WTC11 (cell line): ENCODE results near the gene ZSWIM6. TPM values are rescaled to one million over a fixed set of nuclear protein-coding genes. Genes with fewer than 3 reads are reported as not detected.

ENCODE experiments used
- ATAC-seq: fragments of 200-7000 bp; cut with Tn5 transposase; 2 replicates; pipeline ENCODE4 v1.10.0; 2021; ENCODE audit warnings: mild to moderate bottlenecking, moderate library complexity
- CTCF ChIA-PET: fragments of 300-600 bp; sonication (Branson Sonifier 250); formaldehyde crosslinking; loops from one replicate; lab custom pipeline; 2021; ENCODE audit warnings: antibody characterized with exemption; lab: Charles Lee
- POLR2A ChIA-PET: fragments of 350-600 bp; sonication (Branson Sonifier 250); formaldehyde crosslinking; loops from one replicate; lab custom pipeline; 2021; ENCODE audit warnings: antibody characterized with exemption; lab: Charles Lee
- DNase-seq: peaks from one replicate; pipeline ENCODE4 v3.0.0; 2021; ENCODE audit warnings: low spot score
- H3K27ac Mint-ChIP-seq: 2 replicates; pipeline ENCODE4 v1.8.0; 2021; ENCODE audit warnings: mixed read lengths
- H3K27me3 Mint-ChIP-seq: 2 replicates; pipeline ENCODE4 v1.8.0; 2021; ENCODE audit warnings: low read depth, mild to moderate bottlenecking, moderate library complexity, mixed read lengths
- H3K36me3 Mint-ChIP-seq: 2 replicates; pipeline ENCODE4 v1.8.0; 2021; ENCODE audit warnings: mixed read lengths
- H3K4me1 Mint-ChIP-seq: 2 replicates; pipeline ENCODE4 v1.8.0; 2022; ENCODE audit warnings: mixed read lengths
- H3K4me3 Mint-ChIP-seq: 2 replicates; pipeline ENCODE4 v1.8.0; 2021; ENCODE audit warnings: mild to moderate bottlenecking, moderate library complexity, mixed read lengths
- H3K9me3 Mint-ChIP-seq: 2 replicates; pipeline ENCODE4 v1.8.0; 2021; ENCODE audit warnings: mixed read lengths
- ARID4B ChIP-seq: sonication (generic); formaldehyde crosslinking; IDR thresholded peaks from 2 replicates; pipeline ENCODE4 v1.8.0; 2023; ENCODE audit warnings: missing genetic modification reagents, mild to moderate bottlenecking, borderline replicate concordance
- FOXP1 ChIP-seq: sonication (generic); formaldehyde crosslinking; IDR thresholded peaks from 2 replicates; pipeline ENCODE4 v1.8.0; 2022; ENCODE audit warnings: missing genetic modification reagents, mild to moderate bottlenecking, moderate library complexity, borderline replicate concordance
- GTF2I ChIP-seq: fragments of 250-450 bp; sonication (Bioruptor Pico); conservative IDR thresholded peaks from 2 replicates; pipeline ENCODE4 v1.4.0; 2021; ENCODE audit warnings: mild to moderate bottlenecking
- HMGA2 ChIP-seq: fragments of 250-450 bp; sonication (Bioruptor Pico); IDR thresholded peaks from 2 replicates; pipeline ENCODE4 v1.4.0; 2021; ENCODE audit warnings: mild to moderate bottlenecking, moderate library complexity
- JUN ChIP-seq: sonication (generic); formaldehyde crosslinking; IDR thresholded peaks from 2 replicates; pipeline ENCODE4 v1.8.0; 2023; ENCODE audit warnings: mild to moderate bottlenecking, missing genetic modification reagents
- NFATC4 ChIP-seq: fragments of 250-450 bp; sonication (Bioruptor Pico); IDR thresholded peaks from 2 replicates; pipeline ENCODE4 v1.9.0; 2021; ENCODE audit warnings: mild to moderate bottlenecking
- NR2C2 ChIP-seq: sonication (generic); formaldehyde crosslinking; IDR thresholded peaks from 2 replicates; pipeline ENCODE4 v1.8.0; 2022; ENCODE audit warnings: mild to moderate bottlenecking, missing genetic modification reagents
- PRDM15 ChIP-seq: sonication (generic); formaldehyde crosslinking; IDR thresholded peaks from 2 replicates; pipeline ENCODE4 v1.8.0; 2022; ENCODE audit warnings: missing genetic modification reagents
- SMAD3 ChIP-seq: sonication (generic); formaldehyde crosslinking; IDR thresholded peaks from 2 replicates; pipeline ENCODE4 v1.8.0; 2022; ENCODE audit warnings: missing genetic modification reagents, mild to moderate bottlenecking, borderline replicate concordance
- SOX15 ChIP-seq: fragments of 250-450 bp; sonication (Bioruptor Pico); IDR thresholded peaks from 2 replicates; pipeline ENCODE4 v1.9.0; 2021; ENCODE audit warnings: mild to moderate bottlenecking
- TEAD1 ChIP-seq: sonication (generic); formaldehyde crosslinking; IDR thresholded peaks from 2 replicates; pipeline ENCODE4 v1.8.0; 2022; ENCODE audit warnings: mild to moderate bottlenecking, missing genetic modification reagents
- TP53 ChIP-seq: sonication (generic); formaldehyde crosslinking; IDR thresholded peaks from 2 replicates; pipeline ENCODE4 v1.8.1; 2023; ENCODE audit warnings: mild to moderate bottlenecking, missing genetic modification reagents
- ZNF317 ChIP-seq: sonication (generic); formaldehyde crosslinking; IDR thresholded peaks from 2 replicates; pipeline ENCODE4 v1.8.1; 2023; ENCODE audit warnings: low read depth, mild to moderate bottlenecking, moderate library complexity, missing genetic modification reagents, borderline replicate concordance
- ZNF416 ChIP-seq: fragments of 250-450 bp; sonication (Bioruptor Pico); IDR thresholded peaks from 2 replicates; pipeline ENCODE4 v1.9.0; 2021; ENCODE audit warnings: mild to moderate bottlenecking, inconsistent platforms
- total RNA-seq: library from RNA; stranded (reverse); gene quantifications from 3 replicates; pipeline ENCODE4 v1.2.3, GENCODE V29; 2021
- TF ChIP-seq, protein P1 (sequence below): fragments of 250-450 bp; sonication (Bioruptor Pico); IDR thresholded peaks from 2 replicates; pipeline ENCODE4 v1.9.0; 2021; ENCODE audit warnings: mild to moderate bottlenecking, borderline replicate concordance
- TF ChIP-seq, protein P2 (sequence below): sonication (generic); formaldehyde crosslinking; IDR thresholded peaks from 2 replicates; pipeline ENCODE4 v1.8.0; 2023; ENCODE audit warnings: mild to moderate bottlenecking, missing genetic modification reagents
- TF ChIP-seq, protein P3 (sequence below): fragments of 250-450 bp; sonication (Bioruptor Pico); IDR thresholded peaks from 2 replicates; pipeline ENCODE4 v2.1.2; 2022; ENCODE audit warnings: mild to moderate bottlenecking, moderate library complexity

The ZSWIM6 gene
- total RNA-seq, 1 experiment from 2014 or later = 12.5 TPM

- TF ChIP-seq ARID4B (CRISPR knock-in tag) (no peak), NFATC4 (CRISPR knock-in tag) (no peak), JUN (CRISPR knock-in tag) (no peak), ZNF416 (CRISPR knock-in tag) (no peak), HMGA2 (CRISPR knock-in tag) (no peak), FOXP1 (no peak), ZNF317 (CRISPR knock-in tag) (no peak), SOX15 (CRISPR knock-in tag) (no peak)
- TF ChIP-seq, protein P1, sequence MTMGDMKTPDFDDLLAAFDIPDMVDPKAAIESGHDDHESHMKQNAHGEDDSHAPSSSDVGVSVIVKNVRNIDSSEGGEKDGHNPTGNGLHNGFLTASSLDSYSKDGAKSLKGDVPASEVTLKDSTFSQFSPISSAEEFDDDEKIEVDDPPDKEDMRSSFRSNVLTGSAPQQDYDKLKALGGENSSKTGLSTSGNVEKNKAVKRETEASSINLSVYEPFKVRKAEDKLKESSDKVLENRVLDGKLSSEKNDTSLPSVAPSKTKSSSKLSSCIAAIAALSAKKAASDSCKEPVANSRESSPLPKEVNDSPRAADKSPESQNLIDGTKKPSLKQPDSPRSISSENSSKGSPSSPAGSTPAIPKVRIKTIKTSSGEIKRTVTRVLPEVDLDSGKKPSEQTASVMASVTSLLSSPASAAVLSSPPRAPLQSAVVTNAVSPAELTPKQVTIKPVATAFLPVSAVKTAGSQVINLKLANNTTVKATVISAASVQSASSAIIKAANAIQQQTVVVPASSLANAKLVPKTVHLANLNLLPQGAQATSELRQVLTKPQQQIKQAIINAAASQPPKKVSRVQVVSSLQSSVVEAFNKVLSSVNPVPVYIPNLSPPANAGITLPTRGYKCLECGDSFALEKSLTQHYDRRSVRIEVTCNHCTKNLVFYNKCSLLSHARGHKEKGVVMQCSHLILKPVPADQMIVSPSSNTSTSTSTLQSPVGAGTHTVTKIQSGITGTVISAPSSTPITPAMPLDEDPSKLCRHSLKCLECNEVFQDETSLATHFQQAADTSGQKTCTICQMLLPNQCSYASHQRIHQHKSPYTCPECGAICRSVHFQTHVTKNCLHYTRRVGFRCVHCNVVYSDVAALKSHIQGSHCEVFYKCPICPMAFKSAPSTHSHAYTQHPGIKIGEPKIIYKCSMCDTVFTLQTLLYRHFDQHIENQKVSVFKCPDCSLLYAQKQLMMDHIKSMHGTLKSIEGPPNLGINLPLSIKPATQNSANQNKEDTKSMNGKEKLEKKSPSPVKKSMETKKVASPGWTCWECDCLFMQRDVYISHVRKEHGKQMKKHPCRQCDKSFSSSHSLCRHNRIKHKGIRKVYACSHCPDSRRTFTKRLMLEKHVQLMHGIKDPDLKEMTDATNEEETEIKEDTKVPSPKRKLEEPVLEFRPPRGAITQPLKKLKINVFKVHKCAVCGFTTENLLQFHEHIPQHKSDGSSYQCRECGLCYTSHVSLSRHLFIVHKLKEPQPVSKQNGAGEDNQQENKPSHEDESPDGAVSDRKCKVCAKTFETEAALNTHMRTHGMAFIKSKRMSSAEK (CRISPR knock-in tag) = no peak
- TF ChIP-seq, protein P2, sequence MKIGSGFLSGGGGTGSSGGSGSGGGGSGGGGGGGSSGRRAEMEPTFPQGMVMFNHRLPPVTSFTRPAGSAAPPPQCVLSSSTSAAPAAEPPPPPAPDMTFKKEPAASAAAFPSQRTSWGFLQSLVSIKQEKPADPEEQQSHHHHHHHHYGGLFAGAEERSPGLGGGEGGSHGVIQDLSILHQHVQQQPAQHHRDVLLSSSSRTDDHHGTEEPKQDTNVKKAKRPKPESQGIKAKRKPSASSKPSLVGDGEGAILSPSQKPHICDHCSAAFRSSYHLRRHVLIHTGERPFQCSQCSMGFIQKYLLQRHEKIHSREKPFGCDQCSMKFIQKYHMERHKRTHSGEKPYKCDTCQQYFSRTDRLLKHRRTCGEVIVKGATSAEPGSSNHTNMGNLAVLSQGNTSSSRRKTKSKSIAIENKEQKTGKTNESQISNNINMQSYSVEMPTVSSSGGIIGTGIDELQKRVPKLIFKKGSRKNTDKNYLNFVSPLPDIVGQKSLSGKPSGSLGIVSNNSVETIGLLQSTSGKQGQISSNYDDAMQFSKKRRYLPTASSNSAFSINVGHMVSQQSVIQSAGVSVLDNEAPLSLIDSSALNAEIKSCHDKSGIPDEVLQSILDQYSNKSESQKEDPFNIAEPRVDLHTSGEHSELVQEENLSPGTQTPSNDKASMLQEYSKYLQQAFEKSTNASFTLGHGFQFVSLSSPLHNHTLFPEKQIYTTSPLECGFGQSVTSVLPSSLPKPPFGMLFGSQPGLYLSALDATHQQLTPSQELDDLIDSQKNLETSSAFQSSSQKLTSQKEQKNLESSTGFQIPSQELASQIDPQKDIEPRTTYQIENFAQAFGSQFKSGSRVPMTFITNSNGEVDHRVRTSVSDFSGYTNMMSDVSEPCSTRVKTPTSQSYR = no peak
- TF ChIP-seq, protein P3, sequence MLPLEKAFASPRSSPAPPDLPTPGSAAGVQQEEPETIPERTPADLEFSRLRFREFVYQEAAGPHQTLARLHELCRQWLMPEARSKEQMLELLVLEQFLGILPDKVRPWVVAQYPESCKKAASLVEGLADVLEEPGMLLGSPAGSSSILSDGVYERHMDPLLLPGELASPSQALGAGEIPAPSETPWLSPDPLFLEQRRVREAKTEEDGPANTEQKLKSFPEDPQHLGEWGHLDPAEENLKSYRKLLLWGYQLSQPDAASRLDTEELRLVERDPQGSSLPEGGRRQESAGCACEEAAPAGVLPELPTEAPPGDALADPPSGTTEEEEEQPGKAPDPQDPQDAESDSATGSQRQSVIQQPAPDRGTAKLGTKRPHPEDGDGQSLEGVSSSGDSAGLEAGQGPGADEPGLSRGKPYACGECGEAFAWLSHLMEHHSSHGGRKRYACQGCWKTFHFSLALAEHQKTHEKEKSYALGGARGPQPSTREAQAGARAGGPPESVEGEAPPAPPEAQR = no peak
These were observed 41.3 kb upstream of the ZSWIM6 start (continued) for GRCh38 chr5:61290791-61291210.

DNA sequence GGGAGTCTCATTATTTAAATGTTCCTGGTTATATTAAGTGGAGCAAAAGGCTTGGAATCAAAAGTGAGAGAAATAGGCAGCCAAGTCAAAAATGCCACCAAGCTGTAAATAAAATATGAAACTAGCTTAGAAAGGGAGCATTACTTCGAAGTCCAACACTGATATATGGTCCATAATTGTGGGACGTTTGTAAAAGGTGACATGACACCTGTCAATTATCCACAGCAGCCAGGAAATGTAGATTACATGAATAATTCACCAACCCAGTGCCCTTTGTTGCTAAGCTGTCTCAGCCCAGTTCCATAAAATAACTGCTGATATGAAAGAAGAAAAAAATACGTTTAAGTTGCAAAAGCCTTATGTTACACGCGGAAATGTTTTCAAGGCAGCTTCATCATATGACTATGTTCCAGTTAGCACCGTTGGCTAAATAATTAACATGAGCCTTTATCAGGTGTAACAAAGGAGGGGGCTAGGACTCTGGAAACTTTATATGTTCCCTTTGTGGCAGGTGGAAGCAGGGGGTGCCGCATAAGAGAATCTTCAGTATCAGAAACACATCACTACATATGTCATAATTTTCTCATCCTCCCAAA is 39.9 kb upstream of the ZSWIM6 start:
- peaks cover 17% of the 10 kb centered on the region for H3K4me1 Mint-ChIP-seq
- H3K27ac Mint-ChIP-seq = no peak overlapping the region
- CTCF ChIA-PET = no interaction called here
- no peaks in the 10 kb centered on the region for H3K36me3 Mint-ChIP-seq
- H3K9me3 Mint-ChIP-seq = no peaks in the 10 kb centered on the region
- POLR2A ChIA-PET = no interaction called here
- no peak overlapping the region for H3K4me3 Mint-ChIP-seq
- ATAC-seq (no peak), DNase-seq (no peak)
- peaks cover 3% of the 10 kb centered on the region; the same call in 1 of the 2 replicates for H3K27me3 Mint-ChIP-seq
- no peak for TF ChIP-seq ZNF317 (CRISPR knock-in tag)
- TF ChIP-seq TEAD1 (CRISPR knock-in tag) = no peak
- no peak for TF ChIP-seq SMAD3
- TF ChIP-seq NFATC4 (CRISPR knock-in tag) = no peak
- TF ChIP-seq HMGA2 (CRISPR knock-in tag) = no peak
- TF ChIP-seq GTF2I = no peak
- TF ChIP-seq PRDM15 (CRISPR knock-in tag) = no peak
- no peak for TF ChIP-seq TP53 (CRISPR knock-in tag)
- TF ChIP-seq NR2C2 (CRISPR knock-in tag) = no peak
